NCI-H748 treated with DMSO at 0.1 percent for 48 hours (cell line): ENCODE measurements around the gene TNS1.

ENCODE experiments used
- DNase-seq: peaks from one replicate; lab custom pipeline; 2025; lab: John Stamatoyannopoulos, UW

Gene TNS1

GRCh38 chr2:217851191-217852020 lies 151.4 kb downstream of the TNS1 start:
- DNase-seq: no peak

- no peak for DNase-seq
Observed at GRCh38 chr2:217849154-217849975, 153.4 kb downstream of the TNS1 start.

- no peak for DNase-seq
Observed at GRCh38 chr2:217848351-217848957, 154.3 kb downstream of the TNS1 start.

GRCh38 chr2:217847552-217848350 lies 155.0 kb downstream of the TNS1 start:
- no peak for DNase-seq

GRCh38 chr2:217847115-217847514 lies 155.7 kb downstream of the TNS1 start:
- no peak for DNase-seq

GRCh38 chr2:217846321-217846743 lies 156.5 kb downstream of the TNS1 start:
- DNase-seq: no peak

- DNase-seq: no peak
Observed at GRCh38 chr2:217845301-217845700, 157.5 kb downstream of the TNS1 start.

GRCh38 chr2:217844696-217845095 lies 158.1 kb downstream of the TNS1 start:
- no peak for DNase-seq

- no peak for DNase-seq
Observed at GRCh38 chr2:217843324-217843723, 159.5 kb downstream of the TNS1 start.

- no peak for DNase-seq
Observed at GRCh38 chr2:217842017-217842416, 160.8 kb downstream of the TNS1 start.

- no peak for DNase-seq
Observed at GRCh38 chr2:217840522-217840921, 162.3 kb downstream of the TNS1 start.

GRCh38 chr2:217839750-217840107 lies 163.1 kb downstream of the TNS1 start:
- no peak for DNase-seq

- no peak for DNase-seq
Observed at GRCh38 chr2:217839073-217839749, 163.6 kb downstream of the TNS1 start.

- DNase-seq: no peak
Observed at GRCh38 chr2:217838409-217838831, 164.4 kb downstream of the TNS1 start.

GRCh38 chr2:217837530-217837929 lies 165.3 kb downstream of the TNS1 start:
- DNase-seq: no peak

- DNase-seq: no peak
Observed at GRCh38 chr2:217836901-217837491, 165.8 kb downstream of the TNS1 start.

GRCh38 chr2:217835931-217836891 lies 166.6 kb downstream of the TNS1 start:
- DNase-seq: no peak

GRCh38 chr2:217834744-217835513 lies 167.9 kb downstream of the TNS1 start:
- DNase-seq: no peak

GRCh38 chr2:217834057-217834620 lies 168.7 kb downstream of the TNS1 start:
- no peak for DNase-seq
